Spleen (tissue), 11 donors: ENCODE data around the gene ATL3. TPM values are rescaled to one million over a fixed set of nuclear protein-coding genes. Genes with fewer than 3 reads are reported as not detected.

ENCODE experiments used
- DNase-seq: peaks from one replicate; pipeline ENCODE4 v3.0.0-alpha.2; 2020
- H3K27ac ChIP-seq, 8 donors: fragments of 200-600 bp; sonication (generic) in 7 of 8; 1 replicate in 4 of 8; 2 replicates in 4 of 8; pipeline versions ENCODE4 v1.5.0 to v1.8.0; 2016 to 2021; ENCODE audit warnings: inconsistent platforms in 4 of 8, mild to moderate bottlenecking in 4 of 8, moderate library complexity in 1 of 8
- H3K27me3 ChIP-seq, 7 donors: fragments of 200-600 bp; sonication (generic) in 6 of 7; replicated peaks in 1 of 7; 1 replicate in 4 of 7; 2 replicates in 3 of 7; pipeline versions ENCODE4 v1.5.0 to v1.8.0; 2016 to 2021; ENCODE audit warnings: inconsistent platforms in 3 of 7, mild to moderate bottlenecking in 1 of 7
- H3K36me3 ChIP-seq, 6 donors: fragments of 200-600 bp; sonication (generic) in 5 of 6; 1 replicate in 4 of 6; 2 replicates in 2 of 6; pipeline versions ENCODE4 v1.5.0 to v1.8.0; 2016 to 2021; ENCODE audit warnings: inconsistent platforms in 2 of 6
- H3K4me1 ChIP-seq, 6 donors: fragments of 200-600 bp; sonication (generic) in 5 of 6; 1 replicate in 3 of 6; 2 replicates in 3 of 6; pipeline versions ENCODE4 v1.5.0 to v1.8.0; 2016 to 2021; ENCODE audit warnings: inconsistent platforms in 3 of 6
- H3K4me3 ChIP-seq, 8 donors: fragments of 200-600 bp; sonication (generic) in 7 of 8; 1 replicate in 4 of 8; 2 replicates in 4 of 8; pipeline versions ENCODE4 v1.5.0 to v1.8.0; 2016 to 2021; ENCODE audit warnings: inconsistent platforms in 4 of 8, mild to moderate bottlenecking in 4 of 8, moderate library complexity in 2 of 8
- H3K9me3 ChIP-seq, 8 donors: fragments of 200-600 bp; sonication (generic) in 7 of 8; 1 replicate in 4 of 8; 2 replicates in 4 of 8; pipeline versions ENCODE4 v1.5.0 to v1.8.0; 2016 to 2021; ENCODE audit warnings: inconsistent platforms in 4 of 8
- POLR2A ChIP-seq, 3 donors: fragments of 450-650 bp; IDR thresholded peaks; one replicate each; pipeline ENCODE4 v1.5.1; 2017; ENCODE audit warnings: antibody characterized with exemption in 3 of 3, mild to moderate bottlenecking in 1 of 3
- POLR2AphosphoS5 ChIP-seq, 3 donors: sonication (generic); formaldehyde crosslinking; IDR thresholded peaks; one replicate each; pipeline ENCODE4 v1.5.1; 2017; ENCODE audit warnings: antibody characterized with exemption in 3 of 3
- WGBS, 5 donors: extraction: QIAGEN DNeasy Blood & Tissue Kit in 3 of 5; methylation state at CpG; one replicate each; pipeline versions ENCODE4 v1.1.5 to v1.1.7; 2013 to 2018; 5-methylcytosine and 5-hydroxymethylcytosine counted together
- intact Hi-C: fragments of 100-400 bp; cut with DNase I; formaldehyde crosslinking; loops from one replicate; pipeline ENCODE4 v1.15.0; 2023; ENCODE audit warnings: low total_unique reads
- polyA plus RNA-seq, 3 donors: library from polyadenylated mRNA; stranded (reverse); fragments of 200-250 nt; gene quantifications; one replicate each; pipeline ENCODE4 v1.2.1, GENCODE V29; 2013
- total RNA-seq, 7 donors: library from RNA; depleted of rRNA in 3 of 7; stranded (reverse); fragments of >200 nt in 3 of 7; fragmentation: NEBNext Ultra II Directional in 4 of 7; extraction: Animal tissue kit (Norgen Biotek cat#: 25700) in 4 of 7; gene quantifications; one replicate each; pipeline versions ENCODE4 v1.1.0 to v1.2.1, GENCODE V29; 2016 to 2021
- TF ChIP-seq, protein P1 (sequence below), 11 experiments: fragments of 200-600 bp in 7 of 11; fragments of 450-650 bp in 4 of 11; sonication (generic) in 4 of 11; IDR thresholded peaks in 8 of 11; conservative IDR thresholded peaks in 3 of 11; 1 replicate in 7 of 11; 2 replicates in 4 of 11; pipeline versions ENCODE4 v1.4.0 to v1.8.0; 2016 to 2021; ENCODE audit warnings: antibody characterized with exemption in 11 of 11, inconsistent platforms in 4 of 11, mild to moderate bottlenecking in 1 of 11
- donor health status: healthy with polysubstance abuse.
- donor health status: DM: no; HTN: no; CAD: no; lungs with moderate emphysema.
- donor health status: DM: no; HTN: no; CAD: no.
- donor health status: Bipolar disorder and iron deficiency.
- donor health status: healthy.
- donor health status: DM: no; HTN: no; CAD: no.
- donor health status: DM: yes; HTN: yes; CAD: no.

The ATL3 gene
- total and polyA plus RNA-seq, 10 donors, result 5.7 to 58.5 (median 44.7) TPM

DNA sequence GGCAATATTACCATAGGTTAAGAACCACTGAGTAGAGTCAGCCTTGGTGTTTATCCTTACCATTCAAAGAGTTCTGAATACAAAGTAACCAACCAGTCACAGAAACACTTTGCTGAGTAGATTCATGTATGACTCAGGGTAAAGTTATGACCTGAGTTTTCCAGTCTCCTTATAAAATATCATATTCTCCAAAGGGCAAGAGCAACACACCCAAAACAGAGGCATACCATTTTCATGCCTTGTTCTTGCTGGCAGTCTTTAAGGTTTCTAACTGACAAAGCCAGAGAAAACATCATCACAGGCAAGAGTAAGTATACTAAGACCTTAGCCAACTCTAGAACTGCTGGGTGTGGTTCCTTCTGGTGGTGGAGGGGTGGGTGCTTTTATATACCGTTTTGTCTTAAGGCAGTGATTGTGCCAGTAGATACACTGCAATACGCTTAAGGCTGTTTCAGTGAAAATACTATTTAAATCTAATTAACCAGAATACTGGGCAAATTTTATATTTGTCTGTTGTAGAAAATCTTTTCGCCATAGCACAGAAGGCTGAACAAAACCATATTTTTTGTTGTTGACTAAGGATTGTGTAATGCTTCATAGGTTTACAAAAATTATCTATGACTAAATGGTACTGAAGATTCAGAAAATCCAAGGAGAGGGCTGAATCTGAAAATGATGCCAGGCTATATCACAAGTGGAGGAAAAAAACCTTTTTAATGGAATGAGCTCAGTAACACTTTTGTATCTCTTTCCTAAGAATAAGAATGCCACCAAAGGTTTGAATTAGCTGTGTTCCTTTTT lies 3.0 kb downstream of the ATL3 start:
- no peak for DNase-seq
- Histone ChIP-seq H3K27ac (no peak overlapping the region), H3K36me3 (peaks cover 0 to 14% (median 0%) of the 10 kb centered on the region in 6 donors), H3K4me1 (peaks cover 12 to 82% (median 58%) of the 10 kb centered on the region in 6 donors), H3K27me3 (no peaks in the 10 kb centered on the region), H3K4me3 (no peak overlapping the region), H3K9me3 (no peaks in the 10 kb centered on the region)
- TF ChIP-seq, protein P1, sequence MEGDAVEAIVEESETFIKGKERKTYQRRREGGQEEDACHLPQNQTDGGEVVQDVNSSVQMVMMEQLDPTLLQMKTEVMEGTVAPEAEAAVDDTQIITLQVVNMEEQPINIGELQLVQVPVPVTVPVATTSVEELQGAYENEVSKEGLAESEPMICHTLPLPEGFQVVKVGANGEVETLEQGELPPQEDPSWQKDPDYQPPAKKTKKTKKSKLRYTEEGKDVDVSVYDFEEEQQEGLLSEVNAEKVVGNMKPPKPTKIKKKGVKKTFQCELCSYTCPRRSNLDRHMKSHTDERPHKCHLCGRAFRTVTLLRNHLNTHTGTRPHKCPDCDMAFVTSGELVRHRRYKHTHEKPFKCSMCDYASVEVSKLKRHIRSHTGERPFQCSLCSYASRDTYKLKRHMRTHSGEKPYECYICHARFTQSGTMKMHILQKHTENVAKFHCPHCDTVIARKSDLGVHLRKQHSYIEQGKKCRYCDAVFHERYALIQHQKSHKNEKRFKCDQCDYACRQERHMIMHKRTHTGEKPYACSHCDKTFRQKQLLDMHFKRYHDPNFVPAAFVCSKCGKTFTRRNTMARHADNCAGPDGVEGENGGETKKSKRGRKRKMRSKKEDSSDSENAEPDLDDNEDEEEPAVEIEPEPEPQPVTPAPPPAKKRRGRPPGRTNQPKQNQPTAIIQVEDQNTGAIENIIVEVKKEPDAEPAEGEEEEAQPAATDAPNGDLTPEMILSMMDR (IDR thresholded peaks at IDR 0.05 in 8 of 11, conservative IDR thresholded peaks at IDR 0.05 in 3 of 11), result no peak
- TF ChIP-seq POLR2A (IDR thresholded peaks at IDR 0.05), result no peak
- TF ChIP-seq POLR2AphosphoS5 (IDR thresholded peaks at IDR 0.05), result no peak
- intact Hi-C loops, result no loop called here
- 76 to 84% (median 78%) methylated on average over 3 of the region's 3 CpGs for WGBS, 5 donors

DNA sequence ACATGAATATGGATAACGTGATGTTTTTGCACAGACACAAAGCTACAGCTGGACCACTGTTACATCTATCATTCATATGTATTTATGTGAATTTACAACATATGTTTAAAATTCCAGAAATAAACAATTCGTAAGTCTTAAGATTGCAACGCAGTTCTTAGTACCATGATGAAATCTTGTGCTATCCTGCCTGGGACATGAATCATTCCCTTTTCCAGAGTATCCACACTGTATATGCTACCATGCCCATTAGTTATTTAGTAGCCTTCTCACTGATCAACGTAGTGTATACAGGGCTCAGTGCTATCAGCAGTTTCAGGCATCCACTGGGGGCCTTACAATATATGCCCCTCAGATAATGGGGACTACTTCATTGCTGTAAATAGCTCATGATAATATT lies 4.3 kb downstream of the ATL3 start:
- no peak for DNase-seq
- peaks cover 12 to 91% (median 55%) of the 10 kb centered on the region in 6 donors for H3K4me1 ChIP-seq
- no peak overlapping the region for H3K4me3 ChIP-seq
- H3K27ac ChIP-seq, result no peak overlapping the region
- no peaks in the 10 kb centered on the region for H3K27me3 ChIP-seq
- no peak for TF ChIP-seq POLR2AphosphoS5 (IDR thresholded peaks at IDR 0.05)
- TF ChIP-seq, protein P1 (IDR thresholded peaks at IDR 0.05 in 8 of 11, conservative IDR thresholded peaks at IDR 0.05 in 3 of 11), result no peak
- no peak for TF ChIP-seq POLR2A (IDR thresholded peaks at IDR 0.05)
- WGBS, 5 donors, result 81 to 88% (median 83%) methylated on average over 4 of the region's 4 CpGs
- H3K9me3 ChIP-seq, result no peaks in the 10 kb centered on the region
- H3K36me3 ChIP-seq, result peaks cover 0 to 14% (median 0%) of the 10 kb centered on the region in 6 donors
- intact Hi-C loops, result no loop called here

DNA sequence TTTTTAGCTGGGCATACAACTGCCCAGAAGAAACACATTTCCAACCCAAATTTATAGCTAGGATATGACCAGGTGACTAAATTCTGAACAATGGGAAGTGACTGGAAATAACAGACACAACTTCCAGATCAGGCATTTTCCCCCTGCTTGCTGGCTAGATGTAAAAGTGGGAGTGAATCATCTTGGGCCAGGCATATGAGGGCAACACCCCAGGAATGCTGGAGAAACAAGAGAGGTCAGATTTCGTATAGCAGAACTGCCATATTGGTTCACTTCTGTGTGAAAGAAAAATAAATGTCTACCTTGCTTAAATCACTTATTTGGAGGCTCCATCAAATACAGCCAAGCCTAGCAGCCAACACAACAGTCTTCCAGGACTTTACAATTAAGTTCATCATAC lies 7.4 kb downstream of the ATL3 start:
- Histone ChIP-seq H3K9me3 (no peaks in the 10 kb centered on the region), H3K27ac (no peak overlapping the region), H3K27me3 (no peaks in the 10 kb centered on the region), H3K4me1 (peaks cover 6 to 88% (median 45%) of the 10 kb centered on the region in 6 donors), H3K4me3 (no peak overlapping the region), H3K36me3 (peaks cover 0 to 13% (median 0%) of the 10 kb centered on the region in 6 donors)
- TF ChIP-seq POLR2AphosphoS5 (IDR thresholded peaks at IDR 0.05) (no peak), POLR2A (IDR thresholded peaks at IDR 0.05) (no peak)
- TF ChIP-seq, protein P1 (IDR thresholded peaks at IDR 0.05 in 8 of 11, conservative IDR thresholded peaks at IDR 0.05 in 3 of 11), result no peak
- DNase-seq, result no peak
- intact Hi-C loops, result no loop called here
- 0% methylated on average over 1 of the region's 1 CpG for WGBS, 5 donors

DNA sequence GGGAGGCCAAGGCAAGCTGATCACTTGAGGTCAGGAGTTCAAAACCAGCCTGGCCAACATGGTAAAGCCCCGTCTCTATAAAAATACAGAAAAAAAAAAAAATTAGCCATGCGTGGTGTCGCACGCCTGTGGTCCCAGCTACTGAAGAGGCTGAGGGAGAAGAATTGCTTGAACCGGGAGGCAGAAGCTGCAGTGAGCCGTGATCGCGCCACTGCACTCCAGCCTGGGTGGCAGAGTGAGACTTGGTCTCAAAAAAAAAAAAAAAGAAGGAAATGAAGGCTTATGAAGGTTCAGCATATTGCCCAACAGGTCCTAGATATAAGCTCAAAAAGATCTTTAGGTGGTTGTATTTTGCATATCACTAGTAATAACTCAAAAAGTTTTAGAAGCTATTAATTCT lies 10.2 kb downstream of the ATL3 start:
- intact Hi-C loops, result no loop called here
- peaks cover 3 to 59% (median 27%) of the 10 kb centered on the region in 6 donors for H3K4me1 ChIP-seq
- 68 to 78% (median 72%) methylated on average over 8 of the region's 8 CpGs for WGBS, 5 donors
- H3K4me3 ChIP-seq, result no peak overlapping the region
- TF ChIP-seq POLR2AphosphoS5 (IDR thresholded peaks at IDR 0.05) (no peak), POLR2A (IDR thresholded peaks at IDR 0.05) (no peak)
- TF ChIP-seq, protein P1 (IDR thresholded peaks at IDR 0.05 in 8 of 11, conservative IDR thresholded peaks at IDR 0.05 in 3 of 11), result no peak
- DNase-seq, result no peak
- no peaks in the 10 kb centered on the region for H3K9me3 ChIP-seq
- peaks cover 0 to 33% (median 7%) of the 10 kb centered on the region in 6 donors for H3K36me3 ChIP-seq
- H3K27ac ChIP-seq, result no peak overlapping the region
- H3K27me3 ChIP-seq, result no peaks in the 10 kb centered on the region
